ENCODE measurements around the gene CIITA. TPM values are rescaled to one million over a fixed set of nuclear protein-coding genes. Genes with fewer than 3 reads are reported as not detected.
A peak's percentile ranks its signal among the peaks of the same experiment; 100 is the strongest.

The CIITA gene
- total and polyA plus RNA-seq, 8 donors, result 1.8 to 39.7 (median 5.4) TPM

DNA sequence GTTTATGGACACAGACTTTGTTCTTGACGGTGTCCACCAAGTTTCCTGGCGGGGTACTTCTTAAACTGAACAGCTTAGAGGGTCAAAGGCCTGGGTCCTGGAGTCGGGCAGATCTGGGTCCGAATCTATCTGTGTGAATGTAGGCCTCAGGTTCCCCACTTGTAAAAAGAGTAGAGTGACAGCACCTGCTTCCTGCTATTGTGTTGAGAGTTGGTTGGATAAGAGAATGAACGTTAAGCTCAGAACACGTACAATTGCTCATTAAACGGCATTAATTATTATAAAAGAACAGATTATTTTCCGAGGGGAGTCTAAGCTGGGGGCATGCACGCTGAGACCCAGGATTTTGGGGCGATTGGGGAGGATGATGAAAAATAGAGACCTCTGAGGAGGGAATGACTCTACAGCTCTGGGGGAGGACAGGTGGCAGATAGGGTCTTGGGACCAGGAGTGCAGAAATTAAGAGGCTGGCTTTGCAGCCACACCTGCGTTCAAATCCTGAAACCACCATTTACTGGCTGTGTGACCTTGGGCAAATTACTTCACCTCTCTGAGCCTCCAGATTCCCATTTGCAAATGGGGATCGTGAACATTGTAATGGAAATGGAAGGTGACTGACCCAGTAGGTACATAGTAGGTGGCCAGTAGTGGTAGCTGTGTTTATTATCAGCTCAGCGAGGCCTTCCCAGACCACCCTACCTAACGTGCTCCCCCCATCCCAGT lies 68.2 kb downstream of the CIITA start:
- intact Hi-C loops (cut with DNase I), result no loop called here
- Histone ChIP-seq H3K27me3 (no peaks in the 10 kb centered on the region), H3K4me1 (peaks cover 0 to 18% (median 4%) of the 10 kb centered on the region in 3 donors), H3K4me3 (peak overlapping the region; percentile 83 to 92 (median 88)), H3K9me3 (no peaks in the 10 kb centered on the region), H3K27ac (no peak overlapping the region), H3K36me3 (no peaks in the 10 kb centered on the region)
- TF ChIP-seq, protein P1, sequence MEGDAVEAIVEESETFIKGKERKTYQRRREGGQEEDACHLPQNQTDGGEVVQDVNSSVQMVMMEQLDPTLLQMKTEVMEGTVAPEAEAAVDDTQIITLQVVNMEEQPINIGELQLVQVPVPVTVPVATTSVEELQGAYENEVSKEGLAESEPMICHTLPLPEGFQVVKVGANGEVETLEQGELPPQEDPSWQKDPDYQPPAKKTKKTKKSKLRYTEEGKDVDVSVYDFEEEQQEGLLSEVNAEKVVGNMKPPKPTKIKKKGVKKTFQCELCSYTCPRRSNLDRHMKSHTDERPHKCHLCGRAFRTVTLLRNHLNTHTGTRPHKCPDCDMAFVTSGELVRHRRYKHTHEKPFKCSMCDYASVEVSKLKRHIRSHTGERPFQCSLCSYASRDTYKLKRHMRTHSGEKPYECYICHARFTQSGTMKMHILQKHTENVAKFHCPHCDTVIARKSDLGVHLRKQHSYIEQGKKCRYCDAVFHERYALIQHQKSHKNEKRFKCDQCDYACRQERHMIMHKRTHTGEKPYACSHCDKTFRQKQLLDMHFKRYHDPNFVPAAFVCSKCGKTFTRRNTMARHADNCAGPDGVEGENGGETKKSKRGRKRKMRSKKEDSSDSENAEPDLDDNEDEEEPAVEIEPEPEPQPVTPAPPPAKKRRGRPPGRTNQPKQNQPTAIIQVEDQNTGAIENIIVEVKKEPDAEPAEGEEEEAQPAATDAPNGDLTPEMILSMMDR (IDR thresholded peaks at IDR 0.05), result no peak
- FAIRE-seq (no peak), DNase-seq (no peak), ATAC-seq (no peak)
- 21 to 29% methylated on average over 14 of the region's 14 CpGs for WGBS, 2 donors

DNA sequence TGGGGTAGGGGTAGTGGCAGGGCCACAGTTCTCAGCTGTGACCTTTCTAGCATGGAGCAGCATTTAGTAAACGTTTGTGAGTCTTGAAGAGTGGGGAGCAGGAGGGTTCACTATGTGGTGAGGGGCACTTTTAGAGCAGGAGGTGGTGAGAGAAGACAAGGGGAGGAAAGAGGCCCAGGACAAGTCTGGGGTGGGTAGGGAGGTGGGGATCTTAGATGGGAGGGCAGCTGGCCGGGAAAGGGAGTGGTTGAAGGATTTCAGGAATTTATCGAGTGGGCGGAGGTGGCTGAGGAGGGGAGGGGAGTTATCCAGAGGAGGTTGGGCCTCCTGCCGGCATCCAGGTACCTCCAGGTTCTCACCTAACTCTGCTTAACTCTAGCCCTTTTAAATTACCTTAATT lies 69.3 kb downstream of the CIITA start:
- H3K27ac ChIP-seq, result no peak overlapping the region
- no peaks in the 10 kb centered on the region for H3K36me3 ChIP-seq
- TF ChIP-seq, protein P1 (IDR thresholded peaks at IDR 0.05), result no peak
- no peak for DNase-seq
- no peaks in the 10 kb centered on the region for H3K27me3 ChIP-seq
- intact Hi-C loops (cut with DNase I), result no loop called here
- H3K4me3 ChIP-seq, result no peak overlapping the region
- peaks cover 0 to 14% (median 0%) of the 10 kb centered on the region in 3 donors for H3K4me1 ChIP-seq
- no peak for FAIRE-seq
- ATAC-seq, result no peak
- no peaks in the 10 kb centered on the region for H3K9me3 ChIP-seq
- 46 to 49% methylated on average over 5 of the region's 5 CpGs for WGBS, 2 donors

DNA sequence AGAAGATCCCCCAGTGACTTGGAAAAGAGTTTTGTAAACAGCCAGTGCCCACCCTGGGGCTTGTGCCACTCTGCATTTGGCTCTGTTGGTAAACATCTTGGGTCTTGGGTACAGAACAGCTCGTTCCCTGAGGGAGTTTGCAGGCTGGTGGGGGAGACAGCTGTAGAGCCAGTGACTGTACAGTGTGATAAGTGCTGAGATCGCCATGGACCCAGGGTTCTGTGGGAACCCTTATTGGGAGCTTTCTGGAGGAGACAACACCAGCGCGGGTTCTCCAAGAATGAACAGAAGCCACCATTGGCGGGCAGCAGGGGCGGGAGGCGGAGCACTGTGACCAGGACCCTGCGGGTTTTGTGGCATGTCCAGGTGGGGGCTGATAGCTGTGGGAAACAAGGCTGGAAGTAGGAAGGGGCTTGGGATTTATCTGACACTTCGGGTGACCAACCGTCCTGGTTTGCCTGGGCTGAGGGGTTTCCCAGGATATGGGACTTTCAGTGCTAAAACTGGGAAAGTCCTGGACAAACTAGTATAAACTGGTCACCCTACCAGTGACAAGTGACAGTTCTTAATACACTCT lies 70.3 kb downstream of the CIITA start:
- Histone ChIP-seq H3K27ac (no peak overlapping the region), H3K4me1 (peaks cover 0 to 14% (median 0%) of the 10 kb centered on the region in 3 donors), H3K9me3 (no peaks in the 10 kb centered on the region), H3K27me3 (no peaks in the 10 kb centered on the region), H3K36me3 (no peaks in the 10 kb centered on the region), H3K4me3 (no peak overlapping the region)
- TF ChIP-seq, protein P1 (IDR thresholded peaks at IDR 0.05), result no peak
- intact Hi-C loops (cut with DNase I), result no loop called here
- FAIRE-seq (no peak), ATAC-seq (no peak), DNase-seq (no peak)
- 78% methylated on average over 10 of the region's 10 CpGs for WGBS, 2 donors

DNA sequence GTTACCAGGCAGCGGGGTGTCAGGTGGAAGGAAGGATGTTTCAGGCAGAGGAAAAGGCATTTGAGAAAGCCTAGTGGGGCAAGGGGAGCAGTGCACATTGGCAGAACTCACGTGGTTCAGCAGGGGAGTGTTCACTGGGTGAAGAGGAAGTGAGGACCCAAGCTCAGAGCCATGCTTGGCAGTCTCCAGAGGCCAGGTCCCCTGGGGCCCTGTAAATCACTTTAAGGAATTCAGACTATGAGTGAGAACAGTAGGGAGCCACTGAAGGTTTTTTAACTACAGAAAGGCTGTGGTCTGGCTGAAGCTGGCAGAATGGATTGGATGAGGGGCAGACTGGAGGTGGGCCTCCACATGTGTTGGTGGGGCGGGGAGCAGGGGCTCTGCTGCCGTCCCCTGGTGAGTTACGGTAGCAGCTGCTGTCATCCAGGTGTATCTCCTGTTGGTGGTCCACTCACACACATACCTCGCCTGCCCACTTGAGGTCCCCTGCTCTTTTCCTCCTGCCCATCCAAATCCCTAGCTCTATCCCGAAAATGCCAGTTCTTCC lies 72.5 kb downstream of the CIITA start:
- H3K36me3 ChIP-seq, result no peaks in the 10 kb centered on the region
- DNase-seq (no peak), FAIRE-seq (no peak), ATAC-seq (peak in 2 of 4 donors; percentile 11 to 12)
- TF ChIP-seq, protein P1 (IDR thresholded peaks at IDR 0.05), result no peak
- no peak overlapping the region for H3K4me3 ChIP-seq
- 79 to 83% methylated on average over 7 of the region's 7 CpGs for WGBS, 2 donors
- H3K4me1 ChIP-seq, result peaks cover 0 to 14% (median 0%) of the 10 kb centered on the region in 3 donors
- H3K9me3 ChIP-seq, result no peaks in the 10 kb centered on the region
- H3K27ac ChIP-seq, result no peak overlapping the region
- no peaks in the 10 kb centered on the region for H3K27me3 ChIP-seq
- intact Hi-C loops (cut with DNase I), result no loop called here

DNA sequence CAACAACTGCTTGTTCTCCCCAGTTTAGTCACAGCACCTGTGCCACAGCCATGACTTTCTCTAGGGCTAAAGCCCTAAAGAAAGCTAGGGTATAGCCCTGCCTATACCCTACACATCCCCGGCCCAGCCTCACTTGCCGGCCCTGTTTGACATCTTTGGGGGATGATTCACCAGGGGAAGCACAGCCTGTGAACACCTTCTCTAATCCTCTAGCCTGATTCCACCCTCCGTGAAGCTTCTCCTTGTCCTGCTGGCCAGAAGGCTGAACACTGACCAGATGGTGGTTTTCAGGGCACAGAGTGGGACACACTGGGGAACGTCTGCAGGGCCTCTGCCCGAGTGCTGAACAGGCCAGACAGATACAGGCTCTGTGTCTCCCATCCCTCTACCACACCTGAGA lies 73.4 kb downstream of the CIITA start:
- no peak for DNase-seq
- intact Hi-C loops (cut with DNase I), result no loop called here
- H3K27me3 ChIP-seq, result no peaks in the 10 kb centered on the region
- H3K4me1 ChIP-seq, result peaks cover 0 to 10% (median 0%) of the 10 kb centered on the region in 3 donors
- TF ChIP-seq, protein P1 (IDR thresholded peaks at IDR 0.05), result no peak
- no peaks in the 10 kb centered on the region for H3K9me3 ChIP-seq
- H3K27ac ChIP-seq, result no peak overlapping the region
- no peak for FAIRE-seq
- no peak for ATAC-seq
- no peak overlapping the region for H3K4me3 ChIP-seq
- no peaks in the 10 kb centered on the region for H3K36me3 ChIP-seq
- WGBS, 2 donors, result 63 to 68% methylated on average over 5 of the region's 5 CpGs

All from pancreas (tissue), 10 donors.